SK-N-SH treated with all-trans-retinoic acid at 6 μM for 48 hours (cell line): ENCODE data around the gene FLT1.

ENCODE experiments used
- ARNTL ChIP-seq: fragments of 450-650 bp; formaldehyde crosslinking; IDR thresholded peaks from 2 replicates; pipeline ENCODE4 v1.5.0; 2020; ENCODE audit warnings: low read depth, mild to moderate bottlenecking, moderate library complexity, borderline replicate concordance
- PPARA ChIP-seq: fragments of 250-450 bp; sonication (Bioruptor Pico); IDR thresholded peaks from 2 replicates; pipeline ENCODE4 v1.5.0; 2020; ENCODE audit warnings: mild to moderate bottlenecking, borderline replicate concordance
- ZNF565 ChIP-seq: fragments of 450-650 bp; formaldehyde crosslinking; conservative IDR thresholded peaks from 2 replicates; pipeline ENCODE4 v1.5.0; 2020; ENCODE audit warnings: low read depth, mild to moderate bottlenecking, moderate library complexity

- TF ChIP-seq PPARA (no peak), ZNF565 (no peak), ARNTL (CRISPR knock-in tag) (no peak)
These were observed 11.5 kb downstream of the FLT1 start for GRCh38 chr13:28483313-28483931.
